IMR-90 (cell line): Measurements from ENCODE around the gene PRR20E. TPM values are rescaled to one million over a fixed set of nuclear protein-coding genes. Genes with fewer than 3 reads are reported as not detected.

Source experiments
- ATAC-seq: fragments of 200-7000 bp; cut with Tn5 transposase; 2 replicates; pipeline ENCODE4 v1.9.1; 2020; ENCODE audit warnings: low read depth, mild to moderate bottlenecking, moderate library complexity
- BruUV-seq: library from RNA; stranded (reverse); fragments of 400-500 nt; replicated peaks from 2 replicates; lab custom pipeline; 2021; lab: Mats Ljungman, UMichigan
- CTCF ChIA-PET: fragments of 300-600 bp; formaldehyde crosslinking; extraction: SDS; loops from one replicate; lab custom pipeline; 2021; ENCODE audit warnings: antibody characterized with exemption; lab: Yijun Ruan, JAX
- POLR2A ChIA-PET: fragments of 300-600 bp; sonication (Branson Sonifier 250); formaldehyde crosslinking; loops from one replicate; lab custom pipeline; 2022; ENCODE audit warnings: antibody characterized with exemption; ENCODE audit not compliant: unreplicated experiment; lab: Charles Lee
- DNase-seq: peaks from one replicate; pipeline ENCODE4 v3.0.0; 2013
- H2AFZ ChIP-seq: replicated peaks from 2 replicates; pipeline ENCODE3; 2013; ENCODE audit warnings: low read length, mild to moderate bottlenecking; ENCODE audit not compliant: poor library complexity
- H2AK5ac ChIP-seq: 2 replicates; pipeline ENCODE4 v1.6.1; 2013; ENCODE audit warnings: low read depth, low read length, inconsistent platforms
- H2AK9ac ChIP-seq: replicated peaks from 2 replicates; pipeline ENCODE3; 2013; ENCODE audit warnings: mild to moderate bottlenecking, low read depth, low read length, moderate library complexity; ENCODE audit not compliant: poor library complexity
- H2BK120ac ChIP-seq: 2 replicates; pipeline ENCODE4 v1.6.1; 2013; ENCODE audit warnings: low read depth, low read length, inconsistent platforms
- H2BK15ac ChIP-seq: 3 replicates; pipeline ENCODE4 v1.6.1; 2013; ENCODE audit warnings: low read depth, low read length, inconsistent platforms
- H2BK20ac ChIP-seq: 2 replicates; pipeline ENCODE4 v1.6.1; 2013; ENCODE audit warnings: low read depth, mild to moderate bottlenecking, inconsistent platforms, low read length, moderate library complexity
- H2BK5ac ChIP-seq: 2 replicates; pipeline ENCODE4 v1.6.1; 2013; ENCODE audit warnings: mild to moderate bottlenecking, low read depth, low read length, inconsistent platforms; ENCODE audit not compliant: poor library complexity, severe bottlenecking
- H3K14ac ChIP-seq: replicated peaks from 2 replicates; pipeline ENCODE4 v1.6.1; 2013; ENCODE audit warnings: low read depth, low read length, inconsistent platforms
- H3K18ac ChIP-seq: 2 replicates; pipeline ENCODE4 v1.6.1; 2013; ENCODE audit warnings: low read depth, low read length, control low read depth
- H3K23ac ChIP-seq: 2 replicates; pipeline ENCODE4 v1.6.1; 2013; ENCODE audit warnings: low read depth, low read length, inconsistent platforms
- H3K27ac ChIP-seq: 2 replicates; pipeline ENCODE4 v1.5.1; 2013; ENCODE audit warnings: mild to moderate bottlenecking, control low read depth, low read length; ENCODE audit not compliant: insufficient read depth
- H3K27me3 ChIP-seq: 2 replicates; pipeline ENCODE4 v1.6.1; 2013; ENCODE audit warnings: low read length; ENCODE audit not compliant: control insufficient read depth, insufficient read depth
- H3K36me3 ChIP-seq: 2 replicates; pipeline ENCODE4 v1.6.1; 2013; ENCODE audit warnings: low read length, mixed read lengths; ENCODE audit not compliant: control insufficient read depth, insufficient read depth
- H3K4ac ChIP-seq: 2 replicates; pipeline ENCODE4 v1.6.1; 2013; ENCODE audit warnings: low read depth, low read length, inconsistent platforms
- H3K4me1 ChIP-seq: 2 replicates; pipeline ENCODE4 v1.6.1; 2013; ENCODE audit warnings: low read length, mixed read lengths; ENCODE audit not compliant: control insufficient read depth, insufficient read depth
- H3K4me2 ChIP-seq: 2 replicates; pipeline ENCODE4 v1.6.1; 2013; ENCODE audit warnings: low read depth, mild to moderate bottlenecking, control low read depth, low read length, moderate library complexity
- H3K4me3 ChIP-seq: 2 replicates; pipeline ENCODE4 v1.5.1; 2013; ENCODE audit warnings: low read depth, mild to moderate bottlenecking, control low read depth, low read length, moderate library complexity; ENCODE audit not compliant: insufficient read depth
- H3K56ac ChIP-seq: 2 replicates; pipeline ENCODE4 v1.6.1; 2013; ENCODE audit warnings: low read length, inconsistent platforms; ENCODE audit not compliant: insufficient read depth; ENCODE audit errors: extremely low read depth
- H3K79me1 ChIP-seq, 2 experiments: 2 replicates each; pipeline ENCODE4 v1.6.1; 2013; ENCODE audit warnings: low read length in 2 of 2, inconsistent platforms in 1 of 2, low read depth in 1 of 2
- H3K9ac ChIP-seq: 2 replicates; pipeline ENCODE4 v1.6.1; 2013; ENCODE audit warnings: low read depth, low read length, control low read depth
- H3K9me1 ChIP-seq: 2 replicates; pipeline ENCODE4 v1.6.1; 2013; ENCODE audit warnings: low read length, inconsistent platforms; ENCODE audit not compliant: insufficient read depth
- H3K9me3 ChIP-seq: 2 replicates; pipeline ENCODE4 v1.6.1; 2013; ENCODE audit warnings: low read length; ENCODE audit not compliant: control insufficient read depth, insufficient read depth
- H4K20me1 ChIP-seq: 2 replicates; pipeline ENCODE4 v1.6.1; 2013; ENCODE audit warnings: low read length, inconsistent platforms; ENCODE audit not compliant: insufficient read depth
- H4K5ac ChIP-seq: 2 replicates; pipeline ENCODE4 v1.6.1; 2013; ENCODE audit warnings: mild to moderate bottlenecking, low read depth, low read length, control low read depth
- H4K8ac ChIP-seq, 2 experiments: 2 replicates each; pipeline ENCODE4 v1.6.1; 2013; ENCODE audit warnings: low read depth in 2 of 2, low read length in 2 of 2, control low read depth in 1 of 2, inconsistent platforms in 1 of 2
- H4K91ac ChIP-seq: 2 replicates; pipeline ENCODE4 v1.6.1; 2013; ENCODE audit warnings: low read depth, low read length, inconsistent platforms; ENCODE audit not compliant: insufficient read depth
- BHLHE40 ChIP-seq: fragments of 150-350 bp; IDR thresholded peaks from 2 replicates; pipeline ENCODE4 v1.6.1; 2016; ENCODE audit warnings: mild to moderate bottlenecking, low read depth, low read length
- CEBPB ChIP-seq: IDR thresholded peaks from 2 replicates; pipeline ENCODE4 v1.6.1; 2012; ENCODE audit warnings: low read depth, low read length, improper control_type of control experiment
- CHD1 ChIP-seq: IDR thresholded peaks from 2 replicates; pipeline ENCODE4 v1.6.1; 2012; ENCODE audit warnings: low read depth, low read length, improper control_type of control experiment
- CTCF ChIP-seq: conservative IDR thresholded peaks from 2 replicates; pipeline ENCODE4 v1.5.1; 2012; ENCODE audit warnings: mild to moderate bottlenecking, low read depth, low read length, improper control_type of control experiment
- ELK1 ChIP-seq: fragments of 150-350 bp; IDR thresholded peaks from 2 replicates; pipeline ENCODE4 v1.6.1; 2016; ENCODE audit warnings: low read depth, mild to moderate bottlenecking, low read length, moderate library complexity, borderline replicate concordance
- FOS ChIP-seq: fragments of 150-350 bp; IDR thresholded peaks from 2 replicates; pipeline ENCODE4 v1.6.1; 2016; ENCODE audit warnings: low read depth, low read length
- MAFK ChIP-seq: IDR thresholded peaks from 2 replicates; pipeline ENCODE4 v1.6.1; 2012; ENCODE audit warnings: low read depth, low read length, improper control_type of control experiment
- MAZ ChIP-seq: IDR thresholded peaks from 2 replicates; pipeline ENCODE4 v1.6.1; 2012; ENCODE audit warnings: low read depth, mild to moderate bottlenecking, low read length, improper control_type of control experiment, moderate library complexity, borderline replicate concordance
- MXI1 ChIP-seq: IDR thresholded peaks from 2 replicates; pipeline ENCODE4 v1.6.1; 2012; ENCODE audit warnings: low read depth, mild to moderate bottlenecking, low read length, moderate library complexity, borderline replicate concordance
- NFE2L2 ChIP-seq: fragments of 150-350 bp; IDR thresholded peaks from 2 replicates; pipeline ENCODE4 v1.6.1; 2016; ENCODE audit warnings: low read depth, mild to moderate bottlenecking, low read length
- POLR2A ChIP-seq: IDR thresholded peaks from 2 replicates; pipeline ENCODE4 v1.6.1; 2012; ENCODE audit warnings: mild to moderate bottlenecking, low read depth, low read length
- RAD21 ChIP-seq: IDR thresholded peaks from 2 replicates; pipeline ENCODE4 v1.6.1; 2012; ENCODE audit warnings: low read length, improper control_type of control experiment
- RCOR1 ChIP-seq: IDR thresholded peaks from 2 replicates; pipeline ENCODE4 v1.6.1; 2012; ENCODE audit warnings: mild to moderate bottlenecking, low read length, improper control_type of control experiment; ENCODE audit not compliant: insufficient replicate concordance
- RFX5 ChIP-seq: IDR thresholded peaks from 2 replicates; pipeline ENCODE4 v1.8.0; 2012; ENCODE audit warnings: low read depth, mild to moderate bottlenecking, low read length, moderate library complexity
- SMC3 ChIP-seq: fragments of 150-350 bp; IDR thresholded peaks from 2 replicates; pipeline ENCODE4 v1.6.1; 2016; ENCODE audit warnings: low read depth, mild to moderate bottlenecking, antibody characterized with exemption, low read length, moderate library complexity
- whole genome bisulfite sequencing, 2 experiments: methylation state at CpG; one replicate each; pipeline versions ENCODE4 v1.1.5 to v1.1.7; 2013; ENCODE audit warnings: missing lambda C conversion rate in 2 of 2; ENCODE audit not compliant: insufficient read length in 1 of 2; ENCODE audit errors: extremely low coverage in 2 of 2; 5-methylcytosine and 5-hydroxymethylcytosine counted together
- dilution Hi-C: fragments of 300-500 bp; cut with HindIII; formaldehyde crosslinking; loops from one replicate; pipeline ENCODE4 v1.14.3; 2018; ENCODE audit warnings: low sequenced_read_pairs; ENCODE audit not compliant: unreplicated experiment
- in situ Hi-C: fragments of 300-500 bp; cut with MboI; formaldehyde crosslinking; loops from 3 replicates; pipeline ENCODE4 v1.14.3; 2019; ENCODE audit warnings: low sequenced_read_pairs, inconsistent platforms, mixed read lengths
- intact Hi-C: fragments of 100-400 bp; cut with micrococcal nuclease; formaldehyde crosslinking; loops from 2 replicates; pipeline ENCODE4 v1.10.0; 2022
- polyA plus RNA-seq, 3 experiments: library from polyadenylated mRNA; depleted of rRNA; stranded (reverse); fragments of >200 nt; gene quantifications; 2 replicates each; pipeline ENCODE4 v1.2.3, GENCODE V29; 2012; ENCODE audit warnings: low replicate concordance in 1 of 3
- total RNA-seq: library from RNA; depleted of rRNA; stranded (reverse); fragments of >200 nt; gene quantifications from 2 replicates; pipeline ENCODE4 v1.2.3, GENCODE V29; 2012
- TF ChIP-seq, protein P1 (sequence below): fragments of 150-350 bp; IDR thresholded peaks from 2 replicates; pipeline ENCODE4 v1.6.1; 2017; ENCODE audit warnings: mild to moderate bottlenecking, antibody characterized with exemption, low read length, low read depth

PRR20E gene
- total and polyA plus RNA-seq, 2 of the 4 experiments (the other 2 are of a cell fraction) = not detected

- Histone ChIP-seq H2BK20ac (no peak overlapping the region), H3K4ac (no peak overlapping the region), H3K4me2 (no peak overlapping the region), H3K9me3 (peaks cover 8% of the 10 kb centered on the region), H3K9me1 (no peaks in the 10 kb centered on the region), H3K56ac (no peak overlapping the region), H2AK5ac (no peak overlapping the region), H4K91ac (no peak overlapping the region), H2BK5ac (no peak overlapping the region), H2BK15ac (no peak overlapping the region), H2AFZ (no peak overlapping the region), H3K27me3 (no peaks in the 10 kb centered on the region), H3K36me3 (no peaks in the 10 kb centered on the region), H3K27ac (no peak overlapping the region), H4K20me1 (no peaks in the 10 kb centered on the region), H3K79me1 (no peaks in the 10 kb centered on the region), H3K4me3 (no peak overlapping the region), H3K4me1 (no peaks in the 10 kb centered on the region), H3K23ac (no peak overlapping the region), H2BK120ac (no peak overlapping the region), H3K18ac (no peak overlapping the region), H4K8ac (no peak overlapping the region), H3K14ac (no peak overlapping the region), H2AK9ac (no peak overlapping the region), H4K5ac (no peak overlapping the region), H3K9ac (no peak overlapping the region)
- dilution Hi-C loops (no loop called here), in situ Hi-C loops (no loop called here), intact Hi-C loops (no loop called here)
- TF ChIP-seq BHLHE40 = no peak
- no peak for TF ChIP-seq CEBPB
- TF ChIP-seq MXI1 = no peak
- TF ChIP-seq, protein P1, sequence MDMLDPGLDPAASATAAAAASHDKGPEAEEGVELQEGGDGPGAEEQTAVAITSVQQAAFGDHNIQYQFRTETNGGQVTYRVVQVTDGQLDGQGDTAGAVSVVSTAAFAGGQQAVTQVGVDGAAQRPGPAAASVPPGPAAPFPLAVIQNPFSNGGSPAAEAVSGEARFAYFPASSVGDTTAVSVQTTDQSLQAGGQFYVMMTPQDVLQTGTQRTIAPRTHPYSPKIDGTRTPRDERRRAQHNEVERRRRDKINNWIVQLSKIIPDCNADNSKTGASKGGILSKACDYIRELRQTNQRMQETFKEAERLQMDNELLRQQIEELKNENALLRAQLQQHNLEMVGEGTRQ = no peak
- TF ChIP-seq RCOR1 = no peak
- no peak for TF ChIP-seq RAD21
- TF ChIP-seq NFE2L2 = no peak
- TF ChIP-seq ELK1 = no peak
- no peak for TF ChIP-seq SMC3
- TF ChIP-seq POLR2A = no peak
- TF ChIP-seq CTCF = no peak
- TF ChIP-seq CHD1 = no peak
- TF ChIP-seq MAZ = no peak
- no peak for TF ChIP-seq MAFK
- TF ChIP-seq RFX5 = no peak
- TF ChIP-seq FOS = no peak
- CTCF ChIA-PET = no interaction called here
- WGBS, 2 experiments = no CpG with 5 or more reads among the region's 1 CpG
- POLR2A ChIA-PET = no interaction called here
- no TSS peak for BruUV-seq
- no peak for ATAC-seq
- DNase-seq = no peak
Measured at GRCh38 chr13:57123681-57124080, 43.3 kb upstream of the PRR20E start.
